HAP-1 (cell line): ENCODE results near the gene TSEN54.

Experiments used
- DNase-seq, 2 experiments: peaks; one replicate each; pipeline ENCODE4 v3.0.0-alpha.2; 2016 to 2020; ENCODE audit warnings: low spot score in 2 of 2
- H3K27me3 ChIP-seq: fragments of 250-450 bp; sonication (Bioruptor Pico); 2 replicates; pipeline ENCODE4 v1.5.1; 2020; ENCODE audit warnings: low read depth, mild to moderate bottlenecking, moderate library complexity
- H3K36me3 ChIP-seq: fragments of 250-450 bp; sonication (Bioruptor Pico); replicated peaks from 2 replicates; pipeline ENCODE4 v1.5.1; 2020; ENCODE audit warnings: mild to moderate bottlenecking
- H3K4me1 ChIP-seq: fragments of 250-450 bp; sonication (Bioruptor Pico); 2 replicates; pipeline ENCODE4 v1.5.1; 2020; ENCODE audit warnings: mild to moderate bottlenecking
- H3K4me3 ChIP-seq: fragments of 250-450 bp; sonication (Bioruptor Pico); 2 replicates; pipeline ENCODE4 v1.5.1; 2020; ENCODE audit warnings: mild to moderate bottlenecking, moderate library complexity
- H3K9me3 ChIP-seq: fragments of 250-450 bp; sonication (Bioruptor Pico); 2 replicates; pipeline ENCODE4 v1.5.1; 2020; ENCODE audit warnings: mild to moderate bottlenecking, moderate library complexity
- in situ Hi-C: fragments of 300-500 bp; cut with MboI; formaldehyde crosslinking; loops from 3 replicates; pipeline ENCODE4 v1.14.3; 2020; ENCODE audit warnings: low sequenced_read_pairs, inconsistent platforms, mixed read lengths

Gene TSEN54

DNA sequence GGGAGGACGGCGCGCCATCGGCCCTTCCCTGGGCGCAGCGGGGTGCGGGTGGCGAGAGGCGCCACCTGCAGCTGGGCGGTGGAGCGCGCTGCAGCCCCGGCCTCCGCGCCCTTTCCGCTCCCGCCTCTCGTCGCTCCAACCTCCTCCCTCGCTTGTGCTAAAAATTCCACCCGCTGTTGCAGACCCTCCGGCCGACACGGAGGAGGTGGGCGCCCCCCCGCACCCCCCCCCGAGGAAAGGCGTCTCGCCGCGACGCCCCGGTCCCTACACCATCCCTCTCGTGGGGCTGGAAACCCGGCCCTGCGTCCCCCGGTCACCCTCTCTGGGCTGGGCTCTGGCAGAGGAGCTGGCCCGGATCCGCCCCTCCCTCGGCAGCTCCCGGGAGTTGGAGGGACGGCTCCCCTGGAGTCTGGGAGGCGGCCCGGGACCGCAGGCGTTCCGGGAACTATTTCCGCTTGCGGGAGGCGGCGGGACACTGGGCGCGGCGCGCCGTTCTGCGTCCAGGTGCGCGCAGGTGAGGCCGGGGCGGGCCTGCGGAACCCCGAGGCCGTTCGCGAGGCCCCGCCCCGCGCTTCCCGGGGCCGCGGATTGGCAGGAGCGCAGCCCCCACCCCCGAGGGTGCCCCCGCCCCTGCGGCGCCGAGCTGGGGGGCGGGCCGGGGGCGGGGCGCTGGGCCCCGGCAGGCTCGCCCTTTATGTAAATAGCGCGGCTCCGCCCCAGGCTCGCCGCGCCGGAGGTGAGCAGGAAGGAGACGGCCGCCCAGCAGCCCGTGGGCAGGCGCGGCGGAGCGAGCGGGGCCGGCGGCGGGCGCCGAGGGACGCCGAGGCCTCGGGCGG, 8.9 kb downstream of the TSEN54 start, which contains the start of gene LLGL2:
Gene LLGL2 (plus strand): TSS at position 728 of the 836 bp plus-strand sequence. CDS start 17,730 bp downstream, outside the sequence.
- Histone ChIP-seq H3K4me3 (peak within 1 kb of the TSS; percentile 64), H3K36me3 (peaks cover 21% of the 10 kb centered on the region), H3K9me3 (no peaks in the 10 kb centered on the region), H3K4me1 (0 out of 2 replicates have a peak, but pooled peaks cover 5% of the 10 kb centered on the region), H3K27me3 (no peaks in the 10 kb centered on the region)
- DNase-seq = peak; percentile 86 to 88
- in situ Hi-C loops = no loop called here

DNA sequence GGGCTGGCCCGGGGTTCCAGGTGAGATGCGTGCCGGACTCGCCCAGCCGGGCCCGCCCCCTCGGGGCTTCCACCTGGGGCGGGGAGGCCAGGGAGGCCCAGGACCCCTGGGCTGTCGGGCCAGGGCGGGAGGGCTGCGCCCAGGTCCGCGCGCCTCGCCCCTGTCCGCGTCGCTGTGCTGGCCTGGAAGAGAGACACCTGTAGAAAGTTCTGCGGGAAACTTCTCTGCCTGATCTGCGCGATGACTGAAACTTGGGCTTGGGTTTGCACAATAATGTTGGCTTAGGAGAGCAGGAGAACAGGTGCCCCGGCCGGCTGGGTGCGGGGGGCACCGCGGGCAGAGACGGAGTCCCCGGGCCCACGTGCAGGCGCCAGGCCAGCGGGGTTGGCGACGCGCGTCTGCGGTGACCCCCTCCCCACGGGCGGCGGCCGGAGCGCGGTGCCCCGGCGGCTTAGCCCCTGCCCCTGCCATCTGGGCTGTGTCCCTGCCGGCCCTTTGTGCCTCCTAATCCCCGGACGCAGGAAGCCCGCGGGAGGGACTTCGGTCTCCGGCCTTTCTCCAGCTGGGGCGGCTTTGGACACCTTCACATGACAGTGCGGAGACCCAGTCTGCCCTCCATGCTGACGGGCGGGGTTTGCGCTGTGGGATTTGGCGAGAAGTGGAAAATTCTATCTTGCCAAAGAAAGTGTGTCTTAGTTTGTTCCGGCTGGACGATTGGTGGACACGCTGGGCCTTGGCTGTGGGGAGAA, 9.7 kb downstream of the TSEN54 start:
- Histone ChIP-seq H3K4me1 (0 out of 2 replicates have a peak, but pooled peaks cover 5% of the 10 kb centered on the region), H3K27me3 (no peaks in the 10 kb centered on the region), H3K36me3 (peaks cover 21% of the 10 kb centered on the region), H3K9me3 (no peaks in the 10 kb centered on the region), H3K4me3 (peak overlapping the region; percentile 53)
- in situ Hi-C loops = no loop called here
- DNase-seq = peak in 1 of 2 experiments; percentile 67

DNA sequence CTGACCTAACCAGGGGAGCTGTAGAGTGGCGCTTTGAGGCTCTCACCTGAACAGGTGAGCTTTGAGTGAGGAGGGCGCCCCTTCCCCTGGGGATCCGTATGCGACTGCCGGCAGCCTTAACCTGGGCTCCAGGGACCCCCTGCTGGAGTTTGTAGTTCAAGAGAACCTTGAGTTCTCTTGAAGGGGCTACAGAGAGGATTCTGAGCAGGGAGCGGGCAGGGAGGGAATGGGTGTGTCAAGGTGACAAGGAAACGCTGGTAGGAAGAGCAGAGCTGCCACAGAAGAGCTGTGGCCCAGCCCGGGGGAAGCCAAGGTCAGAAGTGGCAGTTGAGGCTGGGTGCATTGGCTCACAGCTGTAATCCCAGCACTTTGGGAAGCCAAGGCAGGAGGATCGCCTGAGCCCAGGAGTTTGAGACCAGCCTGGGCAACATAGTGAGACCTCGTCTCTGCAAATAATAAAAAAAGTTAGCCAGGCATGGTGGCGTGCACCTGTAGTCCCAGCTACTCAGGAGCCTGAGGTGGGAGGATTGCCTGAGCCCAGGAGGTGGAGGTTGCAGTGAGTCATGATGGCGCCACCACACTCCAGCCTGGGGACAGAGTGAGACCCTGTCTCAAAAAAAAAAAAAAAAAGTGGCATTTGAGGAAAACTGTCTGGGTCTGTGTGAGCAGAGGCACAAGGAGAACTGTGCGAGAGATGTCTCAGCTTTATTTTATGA, 10.4 kb downstream of the TSEN54 start:
- peaks cover 17% of the 10 kb centered on the region for H3K36me3 ChIP-seq
- no peaks in the 10 kb centered on the region for H3K9me3 ChIP-seq
- no peak for DNase-seq
- 0 out of 2 replicates have a peak, but pooled peaks cover 5% of the 10 kb centered on the region for H3K4me1 ChIP-seq
- in situ Hi-C loops = no loop called here
- H3K4me3 ChIP-seq = peak overlapping the region; percentile 53
- no peaks in the 10 kb centered on the region for H3K27me3 ChIP-seq

DNA sequence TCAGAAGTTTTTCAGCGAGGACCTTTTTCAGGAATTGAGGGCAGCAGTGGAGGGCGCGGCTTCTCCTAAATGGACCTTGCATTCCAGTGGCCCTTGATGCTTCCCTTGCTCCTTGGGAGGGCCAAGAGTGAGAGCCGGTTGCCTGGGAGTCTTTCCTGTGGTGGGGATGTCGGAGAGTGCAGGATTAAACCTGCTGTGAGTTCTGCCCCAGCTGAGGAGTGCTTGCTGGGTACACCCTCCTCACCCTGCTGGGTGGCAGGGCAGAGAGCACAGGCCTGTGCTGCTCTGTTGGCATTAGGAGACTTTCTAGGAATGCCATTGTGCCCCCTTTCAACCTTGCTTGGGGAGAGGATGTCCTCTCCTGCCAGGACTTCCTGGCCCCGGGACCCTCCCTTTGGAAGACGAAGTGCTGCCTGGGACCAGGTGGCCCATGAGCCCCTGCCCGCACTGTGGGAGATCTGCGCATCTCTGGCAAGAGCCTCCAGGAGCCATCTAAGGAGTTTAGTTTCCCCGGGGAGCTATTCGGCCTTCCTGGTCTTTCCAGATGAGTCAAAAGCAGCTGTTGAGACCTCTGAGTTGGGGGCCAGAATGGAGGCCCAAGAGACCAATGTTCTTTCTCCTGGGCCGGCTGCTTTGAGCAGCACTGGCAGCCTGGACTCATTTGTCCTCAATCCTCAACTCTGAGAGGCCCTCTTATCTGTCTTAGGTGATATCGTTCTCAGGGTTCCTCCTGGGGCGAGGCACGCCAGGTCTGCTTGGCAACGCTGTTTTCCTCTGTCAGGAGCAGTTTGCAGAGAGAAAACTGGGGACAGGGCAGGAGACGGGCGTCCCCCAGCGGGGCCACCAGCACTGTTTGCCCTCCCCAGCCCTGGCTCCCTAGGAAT, 14.8 kb downstream of the TSEN54 start:
- peaks cover 6% of the 10 kb centered on the region for H3K36me3 ChIP-seq
- no peaks in the 10 kb centered on the region for H3K27me3 ChIP-seq
- H3K4me3 ChIP-seq = no peak overlapping the region
- no peaks in the 10 kb centered on the region for H3K9me3 ChIP-seq
- no peak for DNase-seq
- H3K4me1 ChIP-seq = no peaks in the 10 kb centered on the region
- in situ Hi-C loops = no loop called here

- peaks cover 6% of the 10 kb centered on the region for H3K36me3 ChIP-seq
- H3K9me3 ChIP-seq = no peaks in the 10 kb centered on the region
- H3K4me1 ChIP-seq = peaks cover 3% of the 10 kb centered on the region; the same call in 1 of the 2 replicates
- DNase-seq = no peak
- in situ Hi-C loops = no loop called here
- H3K4me3 ChIP-seq = no peak overlapping the region
- no peaks in the 10 kb centered on the region for H3K27me3 ChIP-seq
Observed at GRCh38 chr17:75531721-75532072, 15.4 kb downstream of the TSEN54 start.

DNA sequence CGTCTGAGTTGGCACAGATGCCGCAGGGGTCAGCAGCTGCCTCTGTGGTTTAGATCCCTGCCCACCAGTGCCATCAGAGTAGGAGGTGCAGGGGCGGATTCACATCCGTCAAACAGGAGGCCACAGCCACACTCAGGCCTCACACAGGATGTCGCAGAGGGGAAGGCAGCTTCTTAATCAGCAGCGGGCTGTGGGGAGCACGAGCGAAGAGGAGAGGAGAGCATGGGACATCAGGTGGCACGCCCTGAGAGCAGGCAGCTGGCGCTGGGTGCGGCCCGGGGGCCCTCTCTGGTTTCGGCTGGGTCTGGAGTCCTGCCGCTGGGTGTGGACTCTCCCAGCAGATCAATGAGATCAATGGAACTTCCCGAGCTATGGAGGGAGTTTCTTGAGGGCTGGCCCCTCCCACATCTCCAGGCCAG, 18.8 kb downstream of the TSEN54 start:
- no peak overlapping the region for H3K4me3 ChIP-seq
- in situ Hi-C loops = no loop called here
- H3K4me1 ChIP-seq = peaks cover 4% of the 10 kb centered on the region; the same call in 1 of the 2 replicates
- peaks cover 6% of the 10 kb centered on the region for H3K36me3 ChIP-seq
- H3K27me3 ChIP-seq = no peaks in the 10 kb centered on the region
- DNase-seq = no peak
- H3K9me3 ChIP-seq = no peaks in the 10 kb centered on the region

DNA sequence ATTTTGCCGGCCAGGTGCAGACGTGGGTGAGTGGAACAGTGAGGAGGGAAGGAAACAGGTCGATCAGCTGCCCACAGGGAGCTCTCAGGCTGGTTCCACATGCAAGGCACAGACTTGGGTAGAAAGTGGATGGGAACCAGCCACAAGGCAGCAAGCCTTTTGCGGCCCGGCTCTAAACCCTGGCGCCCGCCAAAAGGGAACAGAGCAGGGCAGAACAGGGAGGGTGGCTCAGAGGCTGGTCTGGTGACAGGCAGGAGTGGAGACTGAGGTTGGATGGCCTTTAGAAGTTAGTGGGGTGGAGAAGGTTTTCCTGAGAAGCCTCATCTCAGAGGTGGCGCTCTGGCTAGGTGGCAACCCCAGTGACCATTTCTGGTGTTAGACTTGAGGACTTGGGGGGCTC, 19.5 kb downstream of the TSEN54 start:
- no peak for DNase-seq
- no peaks in the 10 kb centered on the region for H3K9me3 ChIP-seq
- H3K36me3 ChIP-seq = peaks cover 6% of the 10 kb centered on the region
- H3K4me3 ChIP-seq = no peak overlapping the region
- in situ Hi-C loops = no loop called here
- peaks cover 4% of the 10 kb centered on the region; the same call in 1 of the 2 replicates for H3K4me1 ChIP-seq
- no peaks in the 10 kb centered on the region for H3K27me3 ChIP-seq

DNA sequence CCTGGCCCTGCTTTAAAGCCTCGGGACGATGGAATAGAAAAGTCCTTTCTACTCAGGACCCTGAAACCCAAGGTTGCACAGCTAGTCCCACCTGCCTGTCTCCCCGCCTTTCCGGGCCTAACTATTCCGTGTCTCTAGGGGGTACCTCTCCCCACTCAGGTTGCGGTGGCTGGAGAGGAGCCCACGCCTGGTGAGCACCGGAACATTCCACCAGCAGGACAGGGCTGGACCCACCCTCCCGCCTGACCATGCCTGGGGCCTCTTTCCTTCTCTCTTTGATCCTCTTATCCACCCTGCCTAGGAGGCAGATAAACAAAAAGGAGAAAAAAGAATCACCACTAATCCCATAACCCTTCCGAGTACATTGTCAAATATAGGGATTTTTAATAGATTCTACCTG, 20.0 kb downstream of the TSEN54 start:
- no peaks in the 10 kb centered on the region for H3K27me3 ChIP-seq
- H3K4me1 ChIP-seq = peaks cover 4% of the 10 kb centered on the region; the same call in 1 of the 2 replicates

GRCh38 chr17:75539967-75540729, 23.8 kb downstream of the TSEN54 start:
- in situ Hi-C loops = no loop called here
- H3K9me3 ChIP-seq = no peaks in the 10 kb centered on the region
- DNase-seq = no peak
- peaks cover 4% of the 10 kb centered on the region; the same call in 1 of the 2 replicates for H3K4me1 ChIP-seq
- H3K4me3 ChIP-seq = no peak overlapping the region
- H3K36me3 ChIP-seq = no peaks in the 10 kb centered on the region
- H3K27me3 ChIP-seq = no peaks in the 10 kb centered on the region

More for the DNA sequence above, 20.0 kb downstream of the TSEN54 start:
- H3K4me3 ChIP-seq = no peak overlapping the region
- in situ Hi-C loops = no loop called here
- H3K36me3 ChIP-seq = peaks cover 6% of the 10 kb centered on the region
- H3K9me3 ChIP-seq = no peaks in the 10 kb centered on the region
- no peak for DNase-seq

- H3K36me3 ChIP-seq = no peaks in the 10 kb centered on the region
- H3K4me1 ChIP-seq = peaks cover 4% of the 10 kb centered on the region; the same call in 1 of the 2 replicates
- in situ Hi-C loops = no loop called here
Observed at GRCh38 chr17:75540923-75541503, 24.7 kb downstream of the TSEN54 start.

GRCh38 chr17:75542229-75542628, 25.9 kb downstream of the TSEN54 start:
- DNase-seq = no peak
- no peaks in the 10 kb centered on the region for H3K9me3 ChIP-seq
- no peak overlapping the region for H3K4me3 ChIP-seq
- H3K36me3 ChIP-seq = no peaks in the 10 kb centered on the region
- in situ Hi-C loops = no loop called here
- H3K4me1 ChIP-seq = no peaks in the 10 kb centered on the region
- no peaks in the 10 kb centered on the region for H3K27me3 ChIP-seq

More at GRCh38 chr17:75540923-75541503, 24.7 kb downstream of the TSEN54 start:
- DNase-seq = no peak
- H3K27me3 ChIP-seq = no peaks in the 10 kb centered on the region
- H3K9me3 ChIP-seq = no peaks in the 10 kb centered on the region
- H3K4me3 ChIP-seq = no peak overlapping the region
